Motor neuron (in vitro differentiated cells): Measurements from ENCODE around the gene C2orf92. TPM values are rescaled to one million over a fixed set of nuclear protein-coding genes. Genes with fewer than 3 reads are reported as not detected.

Experiments
- ATAC-seq, 8 experiments: fragments of 200-7000 bp; cut with Tn5 transposase; replicated peaks in 6 of 8; 2 replicates each; pipeline ENCODE4 v1.8.0; 2021; ENCODE audit warnings: mild to moderate bottlenecking in 8 of 8, moderate library complexity in 8 of 8
- H3K27ac ChIP-seq, 2 donors: fragments of 250-450 bp; sonication (Bioruptor Pico); 2 replicates each; pipeline ENCODE4 v1.9.0; 2021; ENCODE audit warnings: antibody characterized with exemption in 2 of 2, mild to moderate bottlenecking in 2 of 2, moderate library complexity in 1 of 2
- H3K4me1 ChIP-seq, 2 donors: fragments of 250-450 bp; sonication (Bioruptor Pico); replicated peaks in 1 of 2; 2 replicates each; pipeline ENCODE4 v1.6.1; 2021; ENCODE audit warnings: antibody characterized with exemption in 2 of 2, mild to moderate bottlenecking in 2 of 2, moderate library complexity in 1 of 2
- H3K4me3 ChIP-seq, 5 donors: fragments of 250-450 bp; sonication (Bioruptor Pico); 2 replicates each; pipeline ENCODE4 v1.9.0; 2021; ENCODE audit warnings: antibody characterized with exemption in 5 of 5, mild to moderate bottlenecking in 5 of 5, moderate library complexity in 4 of 5
- WGBS, 10 experiments: fragments of 450-650 bp; shearing (Covaris generic); methylation state at CpG; one replicate each; pipeline ENCODE4 v1.0.0; 2022; 5-methylcytosine and 5-hydroxymethylcytosine counted together
- in situ Hi-C, 9 experiments: fragments of 400-800 bp; cut with MboI; loops; one replicate each; pipeline ENCODE4 v1.15.0; 2021; ENCODE audit warnings: low sequenced_read_pairs in 9 of 9, low pct_unique_long_range_greater_than_20kb in 2 of 9; ENCODE audit not compliant: unreplicated experiment in 9 of 9
- total RNA-seq, 8 experiments: library from RNA; unstranded; fragments of 300-600 nt; gene quantifications; 2 replicates each; pipeline versions ENCODE4 v1.2.3 to v1.2.4, GENCODE V29; 2022

C2orf92 gene
- total RNA-seq, 8 experiments from 2014 or later = 3.2 to 30.5 (median 7.0) TPM

GRCh38 chr2:97739893-97740245 lies 70.4 kb downstream of the C2orf92 start:
- no peak for ATAC-seq
- Histone ChIP-seq H3K4me3 (no peak overlapping the region), H3K27ac (no peak overlapping the region), H3K4me1 (peaks cover 0 to 6% of the 10 kb centered on the region in 2 donors)
- in situ Hi-C loops = loop anchor here in 1 of 9 experiments (25.0 kb wide), 1 partner anchor 647 kb away; no protein-coding TSS in a partner anchor
- 60 to 100% methylated on average over 1 to 2 of the region's 5 CpGs; no CpG with 5 or more reads in 8 of the 10 experiments for WGBS, 10 experiments

GRCh38 chr2:97740590-97741182 lies 71.2 kb downstream of the C2orf92 start:
- Histone ChIP-seq H3K27ac (peak overlapping the region in 1 of 2 donors; percentile 65), H3K4me1 (peaks cover 0 to 6% of the 10 kb centered on the region in 2 donors), H3K4me3 (no peak overlapping the region)
- peak; percentile 18 to 61 (median 46) for ATAC-seq
- 20 to 60% (median 40%) methylated on average over 1 to 19 of the region's 19 CpGs; no CpG with 5 or more reads in 1 of the 10 experiments for WGBS, 10 experiments
- in situ Hi-C loops = loop anchor here in 1 of 9 experiments (25.0 kb wide), 1 partner anchor 647 kb away; no protein-coding TSS in a partner anchor

DNA sequence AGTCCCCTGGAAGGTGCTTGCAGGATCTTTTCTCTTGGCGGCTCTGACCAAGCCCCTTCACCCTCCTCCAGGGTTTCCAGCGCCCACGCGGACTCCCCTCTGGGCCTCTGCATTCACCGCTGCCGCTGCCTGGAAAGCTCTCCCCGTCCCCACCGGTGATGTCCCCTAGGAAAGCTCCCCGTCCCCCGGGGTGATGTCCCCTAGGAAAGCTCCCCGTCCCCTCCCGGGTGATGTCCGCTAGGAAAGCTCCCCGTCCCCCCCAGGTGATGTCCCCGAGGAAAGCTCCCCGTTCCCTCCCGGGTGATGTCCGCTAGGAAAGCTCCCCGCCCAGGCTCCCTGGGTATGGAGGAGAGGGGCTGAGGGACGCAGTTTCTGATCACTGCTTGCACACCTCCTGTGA lies 71.7 kb downstream of the C2orf92 start:
- no peak for ATAC-seq
- peaks cover 0 to 6% of the 10 kb centered on the region in 2 donors for H3K4me1 ChIP-seq
- no peak overlapping the region for H3K4me3 ChIP-seq
- peak overlapping the region; percentile 44 to 65 for H3K27ac ChIP-seq
- in situ Hi-C loops = loop anchor here in 1 of 9 experiments (25.0 kb wide), 1 partner anchor 646 kb away; no protein-coding TSS in a partner anchor
- WGBS, 10 experiments = no CpG with 5 or more reads among the region's 20 CpGs

GRCh38 chr2:97741686-97742085 lies 72.2 kb downstream of the C2orf92 start:
- no peak for ATAC-seq
- H3K27ac ChIP-seq = peak overlapping the region; percentile 44 to 65
- peaks cover 0 to 6% of the 10 kb centered on the region in 2 donors for H3K4me1 ChIP-seq
- 67 to 100% (median 91%) methylated on average over 1 to 2 of the region's 4 CpGs; no CpG with 5 or more reads in 7 of the 10 experiments for WGBS, 10 experiments
- in situ Hi-C loops = loop anchor here in 1 of 9 experiments (25.0 kb wide), 1 partner anchor 646 kb away; no protein-coding TSS in a partner anchor
- no peak overlapping the region for H3K4me3 ChIP-seq

DNA sequence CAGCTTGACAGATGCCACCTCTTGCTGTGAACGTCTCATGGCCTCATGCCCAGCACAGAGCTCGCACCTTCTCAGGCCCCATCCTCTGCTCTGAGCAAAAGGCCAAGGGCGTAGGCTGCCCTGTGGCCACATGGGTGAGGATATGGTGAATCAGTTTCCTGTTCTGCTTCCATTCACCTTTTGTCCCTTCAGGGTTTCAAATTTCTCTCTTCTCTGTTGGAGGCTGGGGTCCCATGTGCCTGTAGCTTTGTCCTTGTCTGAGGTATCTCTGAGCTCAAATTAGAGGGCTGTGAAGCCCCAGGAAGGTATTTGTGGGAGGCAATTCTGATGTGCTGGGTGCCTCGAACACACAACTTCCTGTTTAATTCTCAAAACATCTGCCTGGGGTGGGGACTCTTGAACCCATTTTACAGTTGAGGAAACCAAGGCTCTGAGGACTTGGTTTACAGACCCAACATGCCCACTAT lies 72.9 kb downstream of the C2orf92 start:
- in situ Hi-C loops = loop anchor here in 1 of 9 experiments (25.0 kb wide), 1 partner anchor 645 kb away; no protein-coding TSS in a partner anchor
- ATAC-seq = peak in 1 of 8 experiments; percentile 17
- peaks cover 0 to 6% of the 10 kb centered on the region in 2 donors for H3K4me1 ChIP-seq
- WGBS, 10 experiments = 20 to 100% (median 89%) methylated on average over 1 to 4 of the region's 4 CpGs; no CpG with 5 or more reads in 4 of the 10 experiments
- H3K4me3 ChIP-seq = no peak overlapping the region
- H3K27ac ChIP-seq = no peak overlapping the region

GRCh38 chr2:97743913-97744312 lies 74.4 kb downstream of the C2orf92 start:
- 83 to 100% (median 98%) methylated on average over 1 to 6 of the region's 6 CpGs; no CpG with 5 or more reads in 2 of the 10 experiments for WGBS, 10 experiments
- ATAC-seq = no peak
- H3K27ac ChIP-seq = no peak overlapping the region

DNA sequence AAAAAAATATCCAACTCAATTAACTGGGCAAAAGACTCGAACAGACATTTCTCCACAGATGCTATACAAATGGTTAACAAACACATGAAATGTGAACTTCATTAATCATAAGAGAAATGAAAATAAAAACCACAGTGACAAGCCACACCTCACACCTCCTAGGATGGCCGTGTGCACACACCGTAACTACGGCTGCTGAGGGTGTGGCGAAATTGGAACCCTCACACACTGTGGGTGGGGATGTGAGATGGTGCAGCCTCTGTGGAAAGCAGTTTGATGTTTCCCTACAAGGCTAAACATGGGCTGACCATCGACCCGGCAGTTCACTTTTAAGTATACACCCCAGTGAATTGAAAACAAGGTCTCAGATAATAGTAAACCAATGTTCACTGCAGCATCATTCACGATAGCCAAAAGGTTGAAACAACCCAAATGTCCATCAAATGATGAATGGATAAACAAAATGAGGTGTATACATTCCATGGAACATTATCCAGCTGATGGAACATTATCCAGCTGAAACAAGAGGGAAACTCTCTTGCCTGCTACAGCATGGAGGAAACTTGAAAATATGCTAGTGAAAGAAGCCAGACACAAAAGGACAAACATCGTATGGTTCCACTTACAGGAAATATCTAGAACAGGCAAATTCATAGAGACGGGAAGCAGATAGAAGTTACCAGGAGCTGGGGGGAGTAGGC lies 76.1 kb downstream of the C2orf92 start:
- Histone ChIP-seq H3K27ac (no peak overlapping the region), H3K4me1 (peaks cover 0 to 5% of the 10 kb centered on the region in 2 donors), H3K4me3 (no peak overlapping the region)
- in situ Hi-C loops = loop anchor here in 1 of 9 experiments (25.0 kb wide), 1 partner anchor 642 kb away; no protein-coding TSS in a partner anchor
- ATAC-seq = peak in 2 of 8 experiments; percentile 57 to 76
- 18 to 100% (median 85%) methylated on average over 1 to 10 of the region's 10 CpGs for WGBS, 10 experiments

More at GRCh38 chr2:97743913-97744312, 74.4 kb downstream of the C2orf92 start:
- Histone ChIP-seq H3K4me1 (peaks cover 0 to 6% of the 10 kb centered on the region in 2 donors), H3K4me3 (no peak overlapping the region)
- in situ Hi-C loops = loop anchor here in 1 of 9 experiments (25.0 kb wide), 1 partner anchor 643 kb away; no protein-coding TSS in a partner anchor

- H3K4me3 ChIP-seq = no peak overlapping the region
Observed at GRCh38 chr2:97747285-97747684, 77.8 kb downstream of the C2orf92 start.

DNA sequence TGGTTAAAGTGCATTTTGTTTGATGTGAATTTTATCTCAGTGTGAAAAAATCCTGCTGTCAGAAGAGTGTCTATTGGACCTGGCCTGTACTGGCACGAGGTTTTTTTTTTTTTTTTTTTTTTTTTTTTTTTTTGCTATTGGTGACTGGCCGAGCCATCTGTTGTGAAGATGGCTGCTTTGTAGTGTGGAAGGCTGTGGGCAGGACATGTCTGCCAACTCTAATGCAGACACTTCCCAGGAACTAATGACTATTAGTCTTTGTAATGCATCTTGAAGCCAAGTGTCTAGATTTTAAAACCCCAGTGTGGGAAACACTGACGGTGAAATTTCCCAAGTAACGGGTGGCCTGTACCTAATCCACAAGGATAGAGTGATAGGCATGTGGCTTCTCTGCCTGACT lies 78.2 kb downstream of the C2orf92 start:
- peak in 2 of 8 experiments; percentile 19 to 40 for ATAC-seq

More at GRCh38 chr2:97747285-97747684, 77.8 kb downstream of the C2orf92 start:
- WGBS, 10 experiments = 86 to 100% (median 95%) methylated on average over 1 to 3 of the region's 3 CpGs; no CpG with 5 or more reads in 4 of the 10 experiments
- no peaks in the 10 kb centered on the region for H3K4me1 ChIP-seq
- no peak overlapping the region for H3K27ac ChIP-seq
- in situ Hi-C loops = loop anchor here in 1 of 9 experiments (25.0 kb wide), 1 partner anchor 640 kb away; no protein-coding TSS in a partner anchor
- no peak for ATAC-seq

GRCh38 chr2:97749581-97749980 lies 80.1 kb downstream of the C2orf92 start:
- in situ Hi-C loops = loop anchor here in 1 of 9 experiments (25.0 kb wide), 1 partner anchor 638 kb away; no protein-coding TSS in a partner anchor
- 73% methylated on average over 4 of the region's 5 CpGs; no CpG with 5 or more reads in 9 of the 10 experiments for WGBS, 10 experiments
- Histone ChIP-seq H3K4me1 (no peaks in the 10 kb centered on the region), H3K27ac (no peak overlapping the region), H3K4me3 (no peak overlapping the region)
- ATAC-seq = no peak

More for the DNA sequence above, 78.2 kb downstream of the C2orf92 start:
- Histone ChIP-seq H3K27ac (no peak overlapping the region), H3K4me1 (no peaks in the 10 kb centered on the region), H3K4me3 (no peak overlapping the region)
- WGBS, 10 experiments = 19 to 100% (median 90%) methylated on average over 1 to 4 of the region's 4 CpGs; no CpG with 5 or more reads in 4 of the 10 experiments
- in situ Hi-C loops = loop anchor here in 1 of 9 experiments (25.0 kb wide), 1 partner anchor 640 kb away; no protein-coding TSS in a partner anchor

DNA sequence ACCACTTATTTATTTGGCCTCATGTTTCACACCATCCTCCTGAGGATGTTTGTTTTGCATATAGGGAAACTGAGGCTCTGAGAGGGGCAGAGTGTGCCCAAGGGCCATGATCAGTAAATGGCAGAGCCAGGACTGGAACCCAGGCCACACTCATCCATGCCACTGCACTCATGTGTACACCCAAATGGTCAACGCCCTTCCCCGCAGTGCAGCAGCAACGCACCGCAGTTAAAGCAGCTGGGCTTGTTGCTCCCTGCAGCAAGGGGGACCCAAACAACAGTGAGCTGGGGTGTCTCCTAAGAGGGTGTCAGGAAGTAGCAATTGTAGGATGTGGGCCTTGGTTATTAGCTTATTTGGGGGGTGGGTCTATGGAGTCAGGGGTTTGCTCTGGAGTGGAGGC lies 80.5 kb downstream of the C2orf92 start:
- Histone ChIP-seq H3K4me3 (no peak overlapping the region), H3K27ac (no peak overlapping the region), H3K4me1 (no peaks in the 10 kb centered on the region)
- 96 to 100% (median 97%) methylated on average over 1 to 4 of the region's 4 CpGs; no CpG with 5 or more reads in 7 of the 10 experiments for WGBS, 10 experiments
- in situ Hi-C loops = no loop called here
- no peak for ATAC-seq

DNA sequence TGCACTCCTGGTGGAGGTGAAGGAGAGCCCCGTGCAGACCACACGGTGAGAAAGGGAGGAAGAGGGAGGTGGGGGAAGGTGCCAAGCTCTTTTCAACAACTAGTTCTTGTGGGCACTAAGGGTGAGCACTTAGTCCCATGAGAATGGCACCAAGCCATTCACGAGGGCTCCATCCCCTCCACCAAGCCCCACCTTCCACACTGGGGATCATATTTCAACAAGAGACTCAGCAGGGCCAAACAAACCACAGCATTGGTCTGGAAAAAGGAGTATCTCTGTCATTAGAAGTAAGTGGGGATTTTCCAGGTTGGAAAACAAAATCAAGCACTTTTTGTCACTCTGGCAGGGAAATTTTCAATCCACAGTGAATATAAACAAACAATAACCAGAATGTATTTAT lies 82.2 kb downstream of the C2orf92 start:
- in situ Hi-C loops = no loop called here
- peak in 3 of 8 experiments; percentile 47 to 86 (median 80) for ATAC-seq
- Histone ChIP-seq H3K4me3 (no peak overlapping the region), H3K4me1 (no peaks in the 10 kb centered on the region), H3K27ac (no peak overlapping the region)
- WGBS, 10 experiments = 0 to 100% (median 92%) methylated on average over 1 to 3 of the region's 3 CpGs; no CpG with 5 or more reads in 4 of the 10 experiments
